A673 (cell line): ENCODE measurements around the gene ARHGAP21.

ENCODE experiments used
- CTCF ChIP-seq: fragments of 300-800, 200-600 bp; sonication (generic); conservative IDR thresholded peaks from 2 replicates; pipeline ENCODE4 v1.5.1; 2017; ENCODE audit warnings: low read depth, mild to moderate bottlenecking, antibody characterized with exemption, low read length, moderate library complexity, mixed read lengths
- EZH2 ChIP-seq: fragments of 200-600 bp; sonication (generic); IDR thresholded peaks from 2 replicates; pipeline ENCODE4 v1.6.1; 2017; ENCODE audit warnings: borderline replicate concordance, low read depth, mild to moderate bottlenecking, mixed read lengths, antibody characterized with exemption, low read length; ENCODE audit not compliant: poor library complexity, severe bottlenecking

- TF ChIP-seq CTCF (no peak), EZH2 (no peak)
Measured at GRCh38 chr10:24575481-24576002, 148.1 kb downstream of the ARHGAP21 start.
